ENCODE data around the gene AMPD2. TPM values are rescaled to one million over a fixed set of nuclear protein-coding genes. Genes with fewer than 3 reads are reported as not detected.

The AMPD2 gene
- total RNA-seq, 2 experiments from 2014 or later: 170 to 191 TPM

DNA sequence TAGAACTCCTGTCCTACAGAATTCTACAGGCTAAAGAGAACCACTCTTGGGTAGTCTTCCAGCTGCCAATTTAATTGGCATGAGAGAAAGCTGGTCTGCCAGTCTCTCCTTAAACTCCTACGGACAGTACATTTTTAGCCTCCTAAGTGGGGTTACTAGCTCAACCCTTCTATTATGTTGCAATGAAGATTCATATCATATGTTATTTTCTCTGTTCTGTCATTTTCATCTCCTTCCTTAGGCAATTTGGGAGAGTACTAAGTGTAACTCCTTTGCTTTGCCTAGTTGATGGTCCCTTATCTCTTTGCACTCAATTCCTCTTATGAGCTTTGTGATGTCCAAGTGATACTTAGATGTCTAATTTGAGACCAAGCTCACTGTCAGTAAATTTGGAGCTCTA, 14.3 kb upstream of the AMPD2 start:
- intact Hi-C loops (cut with DNase I, micrococcal nuclease): no loop called here
- no peak overlapping the region for H3K4me3 ChIP-seq (ENCODE audit: low read length)
- ATAC-seq (ENCODE audit: poor library complexity) (no peak), DNase-seq (no peak)
- ChIA-PET CTCF (interaction anchor here (1.0 kb wide), 1 partner anchor 72 kb away, joined by 3 read pairs; no protein-coding TSS in a partner anchor), POLR2A (interaction anchor here (1.0 to 1.4 kb wide), 2 partner anchors 57 to 180 kb away, joined by 3 to 8 read pairs; partner anchors contain the start of gene GNAI3)
- H3K9me3 Mint-ChIP-seq: no peaks in the 10 kb centered on the region
- no peaks in the 10 kb centered on the region for H3K27me3 Mint-ChIP-seq
- TF ChIP-seq, protein P1, sequence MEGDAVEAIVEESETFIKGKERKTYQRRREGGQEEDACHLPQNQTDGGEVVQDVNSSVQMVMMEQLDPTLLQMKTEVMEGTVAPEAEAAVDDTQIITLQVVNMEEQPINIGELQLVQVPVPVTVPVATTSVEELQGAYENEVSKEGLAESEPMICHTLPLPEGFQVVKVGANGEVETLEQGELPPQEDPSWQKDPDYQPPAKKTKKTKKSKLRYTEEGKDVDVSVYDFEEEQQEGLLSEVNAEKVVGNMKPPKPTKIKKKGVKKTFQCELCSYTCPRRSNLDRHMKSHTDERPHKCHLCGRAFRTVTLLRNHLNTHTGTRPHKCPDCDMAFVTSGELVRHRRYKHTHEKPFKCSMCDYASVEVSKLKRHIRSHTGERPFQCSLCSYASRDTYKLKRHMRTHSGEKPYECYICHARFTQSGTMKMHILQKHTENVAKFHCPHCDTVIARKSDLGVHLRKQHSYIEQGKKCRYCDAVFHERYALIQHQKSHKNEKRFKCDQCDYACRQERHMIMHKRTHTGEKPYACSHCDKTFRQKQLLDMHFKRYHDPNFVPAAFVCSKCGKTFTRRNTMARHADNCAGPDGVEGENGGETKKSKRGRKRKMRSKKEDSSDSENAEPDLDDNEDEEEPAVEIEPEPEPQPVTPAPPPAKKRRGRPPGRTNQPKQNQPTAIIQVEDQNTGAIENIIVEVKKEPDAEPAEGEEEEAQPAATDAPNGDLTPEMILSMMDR (IDR thresholded peaks at IDR 0.05): no peak
- no peaks in the 10 kb centered on the region for H3K9me3 ChIP-seq (ENCODE audit: control insufficient read depth in 1 of 2, insufficient read depth in 1 of 2, low read length in 2 of 2)
- H3K36me3 Mint-ChIP-seq (ENCODE audit: low read depth): no peaks in the 10 kb centered on the region
- H3K4me3 Mint-ChIP-seq: no peak overlapping the region
- H3K36me3 ChIP-seq (ENCODE audit: insufficient read depth, low read length): no peaks in the 10 kb centered on the region
- H3K4me1 ChIP-seq (ENCODE audit: insufficient read depth, low read length): peaks cover 2% of the 10 kb centered on the region
- H3K27me3 ChIP-seq (ENCODE audit: control insufficient read depth in 1 of 2, insufficient read depth in 2 of 2, low read length in 2 of 2): no peaks in the 10 kb centered on the region
- H3K4me1 Mint-ChIP-seq (ENCODE audit: low read depth): peaks cover 32% of the 10 kb centered on the region
- H3K27ac ChIP-seq (ENCODE audit: low read depth in 1 of 2, low read length in 2 of 2): no peak overlapping the region
- no peak overlapping the region for H3K27ac Mint-ChIP-seq

DNA sequence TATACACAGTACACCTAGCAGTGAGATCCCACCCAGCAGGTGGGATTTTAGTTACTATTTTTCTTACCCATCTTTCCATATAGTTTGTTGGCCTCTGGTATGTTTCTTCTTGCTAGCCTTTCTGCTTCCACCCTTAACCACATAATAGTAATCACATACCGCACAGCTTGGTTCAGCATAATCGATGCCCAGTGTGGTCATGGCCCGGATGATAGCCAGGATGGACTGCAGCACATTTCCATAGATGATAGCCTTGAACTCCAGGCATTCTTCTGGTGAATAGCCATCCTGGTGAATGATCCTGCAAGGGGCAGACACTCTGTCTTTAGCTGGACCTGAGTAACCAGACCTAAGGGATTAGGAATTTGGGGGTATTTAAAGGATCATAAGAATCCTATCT, 9.8 kb upstream of the AMPD2 start:
- no peaks in the 10 kb centered on the region for H3K27me3 Mint-ChIP-seq

DNA sequence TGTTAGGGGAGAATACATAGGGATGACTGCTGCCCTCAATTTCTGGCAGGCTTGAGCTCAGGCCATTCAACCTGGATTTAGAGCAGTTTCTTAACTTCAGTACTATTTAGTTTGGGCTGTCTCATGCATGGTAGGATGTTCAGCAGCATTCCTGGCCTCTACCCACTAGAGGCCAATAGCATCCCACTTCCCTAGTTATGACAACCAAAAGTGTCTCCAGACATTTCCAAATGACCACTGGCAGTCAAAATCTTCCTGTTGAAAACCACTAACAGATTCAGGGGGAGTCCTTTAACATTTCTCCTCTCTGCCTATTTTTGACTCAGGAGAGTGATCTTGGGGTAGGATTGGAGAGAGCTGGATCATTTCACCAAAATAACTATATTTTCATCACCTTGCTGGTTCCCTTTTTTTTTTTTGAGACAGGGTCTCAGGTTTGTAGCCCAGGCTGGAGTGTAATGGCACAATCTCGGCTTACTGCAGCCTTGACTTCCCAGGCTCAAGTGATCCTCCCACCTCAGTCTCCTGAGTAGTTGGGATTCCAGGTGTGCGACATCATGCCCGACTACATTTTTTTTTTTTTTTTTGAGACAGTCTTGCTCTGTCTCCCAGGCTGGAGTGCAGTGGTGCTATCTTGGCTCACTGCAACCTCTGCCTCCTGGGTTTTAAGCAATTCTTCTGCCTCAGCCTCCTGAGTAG, 8.9 kb upstream of the AMPD2 start:
- POLR2A ChIA-PET: no interaction called here
- TF ChIP-seq, protein P1 (IDR thresholded peaks at IDR 0.05): no peak
- H3K9me3 Mint-ChIP-seq: no peaks in the 10 kb centered on the region

More for the DNA sequence above, 9.8 kb upstream of the AMPD2 start:
- no peak overlapping the region for H3K4me3 Mint-ChIP-seq
- CTCF ChIA-PET: no interaction called here
- TF ChIP-seq, protein P1 (IDR thresholded peaks at IDR 0.05): no peak
- POLR2A ChIA-PET: interaction anchor here (1.3 to 1.4 kb wide), 2 partner anchors 9 to 61 kb away, joined by 3 to 4 read pairs; partner anchors contain the start of gene GNAI3
- no peak overlapping the region for H3K27ac Mint-ChIP-seq
- no peak overlapping the region for H3K27ac ChIP-seq (ENCODE audit: low read depth in 1 of 2, low read length in 2 of 2)
- H3K9me3 ChIP-seq (ENCODE audit: control insufficient read depth in 1 of 2, insufficient read depth in 1 of 2, low read length in 2 of 2): no peaks in the 10 kb centered on the region
- H3K4me1 Mint-ChIP-seq (ENCODE audit: low read depth): peaks cover 5% of the 10 kb centered on the region
- no peaks in the 10 kb centered on the region for H3K36me3 ChIP-seq (ENCODE audit: insufficient read depth, low read length)
- no peaks in the 10 kb centered on the region for H3K36me3 Mint-ChIP-seq (ENCODE audit: low read depth)
- H3K4me1 ChIP-seq (ENCODE audit: insufficient read depth, low read length): no peaks in the 10 kb centered on the region
- ATAC-seq (ENCODE audit: poor library complexity) (no peak), DNase-seq (no peak)
- no peaks in the 10 kb centered on the region for H3K9me3 Mint-ChIP-seq
- no peaks in the 10 kb centered on the region for H3K27me3 ChIP-seq (ENCODE audit: control insufficient read depth in 1 of 2, insufficient read depth in 2 of 2, low read length in 2 of 2)
- no peak overlapping the region for H3K4me3 ChIP-seq (ENCODE audit: low read length)
- intact Hi-C loops (cut with DNase I, micrococcal nuclease): loop anchor here in 1 of 2 experiments (5.0 kb wide), 2 partner anchors 33 to 52 kb away; no protein-coding TSS in a partner anchor

More for the DNA sequence above, 8.9 kb upstream of the AMPD2 start:
- intact Hi-C loops (cut with DNase I, micrococcal nuclease): loop anchor here in 1 of 2 experiments (5.0 kb wide), 2 partner anchors 33 to 52 kb away; no protein-coding TSS in a partner anchor
- no peak overlapping the region for H3K27ac ChIP-seq (ENCODE audit: low read depth in 1 of 2, low read length in 2 of 2)
- CTCF ChIA-PET: no interaction called here
- Mint-ChIP-seq H3K27me3 (no peaks in the 10 kb centered on the region), H3K4me3 (no peak overlapping the region), H3K36me3 (ENCODE audit: low read depth) (no peaks in the 10 kb centered on the region), H3K4me1 (ENCODE audit: low read depth) (peaks cover 3% of the 10 kb centered on the region), H3K27ac (no peak overlapping the region)
- H3K9me3 ChIP-seq (ENCODE audit: control insufficient read depth in 1 of 2, insufficient read depth in 1 of 2, low read length in 2 of 2): no peaks in the 10 kb centered on the region
- H3K27me3 ChIP-seq (ENCODE audit: control insufficient read depth in 1 of 2, insufficient read depth in 2 of 2, low read length in 2 of 2): no peaks in the 10 kb centered on the region
- H3K36me3 ChIP-seq (ENCODE audit: insufficient read depth, low read length): no peaks in the 10 kb centered on the region
- H3K4me1 ChIP-seq (ENCODE audit: insufficient read depth, low read length): peaks cover 3% of the 10 kb centered on the region
- ATAC-seq (ENCODE audit: poor library complexity): no peak
- H3K4me3 ChIP-seq (ENCODE audit: low read length): no peak overlapping the region
- DNase-seq: no peak
